ENCODE data around the gene PDE1A.

Gene PDE1A

DNA sequence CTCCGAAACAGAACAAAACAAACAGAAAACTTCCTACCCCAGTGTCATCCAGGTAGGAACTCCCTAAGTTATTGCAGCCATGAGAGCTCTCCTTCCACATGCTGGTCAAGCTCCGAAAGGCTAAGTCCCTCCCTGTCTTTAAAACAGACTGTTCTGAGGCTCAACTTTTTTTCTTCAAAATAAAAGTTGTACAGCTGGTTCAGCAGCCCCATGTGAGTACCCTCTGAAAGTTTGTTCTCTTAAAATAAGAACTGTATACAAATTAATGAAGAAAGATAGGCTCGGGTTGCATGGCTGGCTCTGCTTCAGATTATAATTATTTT lies at the start of gene PDE1A:
PDE1A (minus strand) TSS at position 119 of the 323 bp plus-strand sequence.
- no peak for DNase-seq (ENCODE audit: low spot score)

GRCh38 chr2:182473635-182474034 lies 46.8 kb upstream of the PDE1A start:
- no peak for DNase-seq (ENCODE audit: low spot score)

GRCh38 chr2:182463760-182464159 lies 36.9 kb upstream of the PDE1A start:
- no peak for DNase-seq (ENCODE audit: low spot score)

- DNase-seq (ENCODE audit: low spot score): no peak
Observed at GRCh38 chr2:182456784-182457183, 29.9 kb upstream of the PDE1A start.

DNA sequence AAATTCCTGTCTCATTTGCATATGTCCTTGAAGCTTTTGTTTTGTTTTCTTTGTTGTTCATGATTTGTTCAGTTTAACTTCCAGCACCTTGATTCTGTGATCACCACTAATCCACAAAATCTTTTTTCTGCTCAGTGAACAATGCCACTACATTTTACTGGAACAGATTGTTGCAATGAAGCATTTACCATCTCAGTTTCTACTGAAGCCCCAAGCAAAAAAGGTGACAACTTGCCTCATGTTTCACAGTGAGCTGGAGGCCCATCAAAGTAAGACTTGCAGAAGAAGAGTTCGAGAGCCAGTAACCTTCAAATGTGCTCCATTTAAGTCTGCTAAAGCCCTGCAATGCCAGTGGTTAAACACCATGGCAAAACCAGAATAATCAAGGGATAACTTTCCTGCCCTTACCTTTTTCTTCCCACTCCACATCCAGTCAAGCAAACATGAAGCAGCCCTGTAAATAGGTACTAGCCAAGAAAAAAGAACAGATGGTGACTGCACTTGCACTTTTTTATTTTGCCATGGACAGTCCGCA lies 25.7 kb upstream of the PDE1A start:
- DNase-seq (ENCODE audit: low spot score): no peak

GRCh38 chr2:182448371-182448770 lies 21.5 kb upstream of the PDE1A start:
- DNase-seq (ENCODE audit: low spot score): no peak

- DNase-seq (ENCODE audit: low spot score): no peak
Observed at GRCh38 chr2:182447863-182448262, 21.0 kb upstream of the PDE1A start.

DNA sequence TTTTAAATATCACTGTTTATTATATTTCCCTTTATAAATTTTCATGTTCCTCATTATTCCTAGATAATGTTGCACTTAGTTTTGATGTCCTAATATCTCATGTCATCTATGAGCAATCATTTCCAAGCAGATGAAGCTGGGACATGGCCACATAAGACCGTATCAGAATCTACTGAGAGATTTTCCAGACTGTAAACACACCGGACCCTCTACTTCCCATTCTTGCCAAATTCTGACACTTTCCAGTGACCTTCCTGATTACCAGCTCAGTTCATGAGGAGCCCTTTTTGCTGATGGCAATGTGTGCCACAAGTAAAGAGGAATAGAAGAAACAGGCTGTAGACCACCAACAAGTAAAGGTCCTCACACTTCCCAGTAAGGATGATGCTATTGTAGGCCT lies 20.3 kb upstream of the PDE1A start:
- no peak for DNase-seq (ENCODE audit: low spot score)

- DNase-seq (ENCODE audit: low spot score): no peak
Observed at GRCh38 chr2:182446087-182446486, 19.3 kb upstream of the PDE1A start.

DNA sequence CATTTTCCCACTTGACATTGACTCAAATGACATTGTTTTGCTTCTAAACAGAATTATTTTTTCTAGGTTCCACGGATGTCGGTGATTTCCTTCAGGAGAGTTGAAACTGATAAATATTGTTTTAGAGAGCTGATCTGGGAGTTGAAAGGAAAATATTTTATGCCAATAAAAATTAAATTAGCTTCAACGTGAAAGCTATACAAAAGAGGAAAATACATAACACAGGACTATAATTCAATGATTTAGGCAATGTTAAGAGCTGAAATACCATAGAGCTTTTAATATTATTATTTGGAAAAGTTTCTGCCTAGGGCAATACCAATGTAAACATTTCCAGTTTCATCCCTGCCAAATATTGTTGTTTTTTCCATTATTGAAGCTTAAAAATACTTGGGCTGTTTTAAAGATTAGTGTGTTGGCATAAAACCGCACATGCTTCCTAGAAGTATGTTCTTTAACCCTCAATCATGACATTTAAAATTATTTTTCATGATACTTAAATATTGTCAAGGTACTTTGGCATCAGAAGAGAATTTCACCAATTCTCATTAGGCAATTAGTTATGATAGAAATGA lies 18.6 kb upstream of the PDE1A start:
- DNase-seq (ENCODE audit: low spot score): no peak

DNA sequence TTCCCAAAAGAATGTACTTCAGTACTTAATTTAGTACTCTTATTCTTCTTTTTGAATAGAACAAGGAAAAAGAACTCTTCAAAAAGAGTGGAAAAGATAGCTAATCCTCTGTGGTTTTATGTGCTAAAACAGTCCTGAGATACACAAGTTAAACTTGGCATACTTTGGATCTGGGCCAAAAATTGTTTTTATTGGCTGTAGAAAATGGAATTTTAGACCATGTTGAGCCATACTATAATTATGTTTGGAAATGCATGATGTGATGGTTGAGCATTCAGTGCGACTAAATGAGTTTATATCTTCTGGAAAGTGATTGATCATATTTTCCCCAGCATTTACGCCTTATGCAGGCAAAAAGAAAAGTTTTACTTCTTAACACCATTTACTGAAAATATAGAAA lies 18.0 kb upstream of the PDE1A start:
- no peak for DNase-seq (ENCODE audit: low spot score)

DNA sequence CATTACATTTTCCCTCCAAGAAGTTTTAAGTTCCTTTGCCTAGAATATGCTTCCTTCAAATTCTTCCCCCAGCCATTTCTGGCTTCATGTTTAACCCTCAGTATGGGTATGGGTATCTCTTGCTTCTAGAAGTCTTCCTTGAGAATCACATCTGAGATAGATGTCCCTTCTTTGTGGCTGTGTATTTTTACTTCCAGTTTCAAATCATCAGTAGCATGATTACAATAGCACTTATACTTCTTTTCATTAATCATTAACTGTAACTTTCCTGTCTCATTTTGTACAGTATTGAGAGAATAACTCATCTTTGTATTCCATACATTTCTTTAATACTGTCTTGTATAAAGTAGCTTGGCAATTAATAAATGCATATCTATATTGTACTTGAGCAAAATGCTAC lies 17.3 kb upstream of the PDE1A start:
- DNase-seq (ENCODE audit: low spot score): no peak

DNA sequence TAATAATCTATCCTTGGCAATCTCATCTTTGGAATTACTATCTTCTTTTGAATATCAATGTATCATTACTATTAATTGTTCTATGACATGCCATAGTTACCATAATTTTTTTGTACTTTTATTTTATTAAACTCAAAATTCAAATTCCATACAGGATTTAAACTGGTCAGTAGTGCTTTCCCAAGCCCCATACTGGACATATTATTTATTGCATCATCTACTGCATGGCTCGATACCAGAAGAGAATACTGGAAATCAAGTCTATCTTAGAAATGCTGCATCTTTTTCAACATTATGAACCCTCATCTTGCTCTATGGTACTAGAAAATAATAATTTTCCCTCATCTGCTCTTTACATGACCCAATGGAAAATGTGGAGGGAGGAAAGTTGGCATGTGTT lies 9.4 kb upstream of the PDE1A start:
- DNase-seq (ENCODE audit: low spot score): no peak

DNA sequence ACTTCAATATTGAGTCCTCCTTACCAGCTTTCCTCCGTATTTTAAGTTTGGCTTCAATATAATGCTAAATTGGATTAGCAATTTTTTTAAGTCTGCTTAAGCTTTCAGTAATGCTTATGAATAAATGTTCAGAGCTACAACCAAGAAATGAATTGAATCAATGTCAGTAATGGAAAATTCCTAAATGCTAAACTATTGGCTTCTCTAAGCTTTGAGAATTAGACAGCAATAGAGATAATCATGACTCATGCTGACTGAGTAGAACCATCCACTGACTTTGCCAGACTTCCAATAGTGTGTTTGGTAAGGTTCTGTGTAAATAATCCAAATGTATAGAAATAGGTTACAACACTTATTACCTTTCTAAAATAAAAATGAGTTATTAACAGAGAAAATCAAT lies 8.9 kb upstream of the PDE1A start:
- DNase-seq (ENCODE audit: low spot score): no peak

GRCh38 chr2:182432051-182432450 lies 5.2 kb upstream of the PDE1A start:
- no peak for DNase-seq (ENCODE audit: low spot score)

DNA sequence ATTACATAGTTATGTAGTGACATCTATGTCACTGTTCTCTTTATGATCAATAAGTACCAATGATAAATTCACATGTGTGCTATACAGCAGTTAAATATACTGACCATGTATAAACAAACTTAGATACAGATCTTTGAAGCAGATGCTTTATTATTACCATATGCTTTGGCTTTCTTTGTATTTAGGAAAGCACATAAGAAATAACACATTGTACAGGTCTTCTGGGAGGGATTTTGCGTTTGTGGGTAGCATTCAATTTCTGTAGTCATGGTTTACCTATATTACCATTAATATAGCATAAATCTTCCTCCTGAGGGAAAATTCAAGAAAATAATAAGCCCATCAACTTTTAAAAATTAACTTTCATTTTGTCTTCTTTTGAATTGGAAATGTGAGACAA lies 1.6 kb upstream of the PDE1A start:
- no peak for DNase-seq (ENCODE audit: low spot score)

DNA sequence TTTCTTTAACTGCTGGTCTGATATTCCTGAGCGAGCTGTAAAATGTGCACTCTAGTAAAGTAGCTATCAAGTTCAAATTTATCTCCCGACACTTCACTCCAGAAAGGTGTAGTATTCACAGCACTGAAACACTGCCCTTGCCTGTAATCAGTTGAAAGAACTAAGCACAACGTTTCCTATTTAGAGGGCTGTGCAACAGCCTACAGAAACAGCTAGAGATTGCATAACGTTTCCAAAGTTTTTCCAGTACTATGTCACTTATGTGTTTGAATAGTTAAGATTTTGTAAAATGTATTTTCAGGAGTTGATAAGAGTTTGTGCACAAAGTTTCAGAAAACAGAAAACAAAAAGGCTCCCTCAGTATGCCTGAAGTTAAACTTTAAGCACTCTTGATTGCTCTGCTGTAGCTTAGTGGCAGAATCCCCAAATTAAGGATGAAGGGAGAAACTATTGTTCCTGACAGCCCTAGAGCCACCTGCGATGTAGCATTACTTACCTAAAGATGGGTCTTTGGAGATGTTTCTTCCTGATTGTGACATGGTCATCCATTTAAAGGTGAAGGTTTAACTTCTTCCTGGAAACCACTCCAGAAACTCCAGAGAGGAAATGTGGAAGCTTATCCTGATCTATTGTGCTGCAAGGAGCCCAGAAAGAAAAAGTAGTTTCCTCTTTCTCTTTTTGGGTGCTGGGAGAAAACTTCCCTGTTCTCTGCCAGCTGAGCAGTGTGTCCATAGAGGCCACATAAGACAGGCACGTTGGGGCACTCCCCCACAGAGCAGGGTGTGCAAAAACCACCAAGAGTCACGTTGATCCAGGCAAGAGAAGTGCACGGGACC lies 536 bp downstream of the PDE1A start:
- no peak for DNase-seq (ENCODE audit: low spot score)

DNA sequence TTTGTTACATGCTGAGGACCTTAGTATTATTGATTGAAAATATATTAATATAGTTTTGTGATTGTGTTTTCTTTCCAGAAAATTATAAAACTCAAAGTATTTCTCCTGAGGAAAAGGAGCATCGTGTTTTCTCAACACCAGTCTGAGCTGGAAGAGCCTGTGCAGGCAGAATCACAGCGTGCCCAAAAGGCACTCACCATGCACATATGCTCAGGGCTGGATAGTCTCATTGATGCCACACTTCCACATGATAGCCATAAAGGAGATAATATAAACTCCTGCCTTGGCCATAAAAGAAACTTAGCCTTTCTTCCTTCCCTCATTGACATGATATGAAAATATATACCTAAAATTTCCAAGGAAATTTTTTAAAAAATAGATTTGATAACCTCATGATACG lies 4.0 kb downstream of the PDE1A start:
- no peak for DNase-seq (ENCODE audit: low spot score)

- DNase-seq (ENCODE audit: low spot score): no peak
Observed at GRCh38 chr2:182420669-182421068, 6.2 kb downstream of the PDE1A start.

- DNase-seq (ENCODE audit: low spot score): no peak
Observed at GRCh38 chr2:182416861-182417260, 10.0 kb downstream of the PDE1A start.

DNA sequence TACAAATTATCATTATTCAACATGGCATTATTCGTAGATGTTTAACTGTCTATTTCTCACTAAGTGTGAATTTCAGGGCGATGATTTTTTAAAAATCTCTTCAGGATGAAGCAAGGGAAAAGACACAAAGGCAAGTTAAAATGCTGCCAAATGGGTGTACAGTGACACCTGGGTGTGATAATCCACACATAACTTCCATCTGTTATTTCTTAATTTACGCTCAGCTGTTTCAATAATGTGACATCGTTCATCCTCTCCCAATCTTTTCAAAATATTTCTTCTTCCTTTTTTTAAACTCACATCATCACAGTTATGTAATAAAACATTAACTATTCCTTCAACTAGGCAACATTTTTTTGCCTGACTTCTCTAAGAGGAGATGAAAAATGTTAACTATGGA lies 10.6 kb downstream of the PDE1A start:
- DNase-seq (ENCODE audit: low spot score): no peak

GRCh38 chr2:182415771-182416170 lies 11.1 kb downstream of the PDE1A start:
- DNase-seq (ENCODE audit: low spot score): no peak

DNA sequence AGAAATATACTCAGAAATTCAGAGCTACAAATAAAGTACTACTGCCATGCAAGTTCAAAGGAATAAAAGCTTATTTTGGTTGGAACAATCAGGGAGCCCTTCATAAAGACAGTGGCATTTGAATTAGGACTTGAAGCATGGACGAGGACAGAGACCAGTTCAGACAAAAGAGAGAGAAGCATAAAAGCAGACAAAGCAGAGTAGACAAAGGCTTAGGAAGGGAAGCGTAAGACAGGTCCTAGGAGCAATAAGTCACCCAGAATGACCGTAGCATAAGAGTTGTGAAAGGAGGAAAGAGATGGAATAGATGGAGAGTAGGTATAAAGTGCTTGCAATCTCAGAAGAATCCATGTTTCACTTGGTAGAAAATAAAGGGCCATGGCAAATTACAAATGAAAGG lies 14.0 kb downstream of the PDE1A start:
- DNase-seq (ENCODE audit: low spot score): no peak

GRCh38 chr2:182410120-182410519 lies 16.7 kb downstream of the PDE1A start:
- DNase-seq (ENCODE audit: low spot score): no peak
